Activated T-cell treated with anti-CD3 and anti-CD28 coated beads for 24 hours (primary cell): ENCODE measurements around the gene C12orf60.
"Not testable (repeated sequence)": the region's sequence is repeated elsewhere in the genome, so short reads cannot be mapped to it uniquely, and the experiment has no call there.

Source experiments
- DNase-seq: peaks from one replicate; pipeline ENCODE4 v3.0.0-alpha.2; 2020; ENCODE audit warnings: low read depth

Gene C12orf60

GRCh38 chr12:14803011-14803829 is at the start of gene C12orf60, which contains the start of gene WBP11:
Gene C12orf60, plus strand, starts transcription at chr12:14803670. Its CDS starts 19,266 bp downstream, at chr12:14822936.
Gene WBP11, minus strand, starts transcription at chr12:14803478. Its CDS starts 2,095 bp downstream, at chr12:14801383.
- DNase-seq = peak; percentile 84

- DNase-seq = no peak
Observed at GRCh38 chr12:14756334-14757143, 46.9 kb upstream of the C12orf60 start.

- DNase-seq = not testable (repeated sequence)
Observed at GRCh38 chr12:14759711-14760280, 43.7 kb upstream of the C12orf60 start.

- DNase-seq = no peak
Observed at GRCh38 chr12:14765398-14765797, 38.1 kb upstream of the C12orf60 start.

- DNase-seq = not testable (repeated sequence)
Observed at GRCh38 chr12:14766020-14766419, 37.5 kb upstream of the C12orf60 start.

GRCh38 chr12:14766649-14767215 is 36.7 kb upstream of the C12orf60 start:
- DNase-seq = no peak

GRCh38 chr12:14767617-14768016 is 35.9 kb upstream of the C12orf60 start:
- DNase-seq = no peak

- DNase-seq = peak; percentile 15
Observed at GRCh38 chr12:14768823-14769405, 34.6 kb upstream of the C12orf60 start.

GRCh38 chr12:14769466-14769968 is 34.0 kb upstream of the C12orf60 start:
- DNase-seq = no peak

GRCh38 chr12:14769969-14770495 is 33.4 kb upstream of the C12orf60 start:
- peak; percentile 82 for DNase-seq

GRCh38 chr12:14770496-14771461 is 32.7 kb upstream of the C12orf60 start:
- peak; percentile 94 for DNase-seq

- DNase-seq = no peak
Observed at GRCh38 chr12:14771651-14772137, 31.8 kb upstream of the C12orf60 start.

- DNase-seq = no peak
Observed at GRCh38 chr12:14772946-14773345, 30.5 kb upstream of the C12orf60 start.

GRCh38 chr12:14773685-14774073 is 29.8 kb upstream of the C12orf60 start:
- no peak for DNase-seq

GRCh38 chr12:14774074-14774905 is 29.2 kb upstream of the C12orf60 start:
- peak; percentile 84 for DNase-seq

GRCh38 chr12:14774906-14775635 is 28.4 kb upstream of the C12orf60 start:
- peak; percentile 5 for DNase-seq

GRCh38 chr12:14775636-14775980 is 27.9 kb upstream of the C12orf60 start:
- DNase-seq = no peak

- DNase-seq = no peak
Observed at GRCh38 chr12:14776236-14776961, 27.1 kb upstream of the C12orf60 start.
